NCI-H82 treated with DMSO at 0.1 percent for 48 hours (cell line): Measurements from ENCODE around the gene SLC38A11.
"Not testable (repeated sequence)": the region's sequence is repeated elsewhere in the genome, so short reads cannot be mapped to it uniquely, and the experiment has no call there.

Experiments used
- DNase-seq: peaks from one replicate; lab custom pipeline; 2025; ENCODE audit not compliant: unreplicated experiment; lab: John Stamatoyannopoulos, UW

Gene SLC38A11, protein sequence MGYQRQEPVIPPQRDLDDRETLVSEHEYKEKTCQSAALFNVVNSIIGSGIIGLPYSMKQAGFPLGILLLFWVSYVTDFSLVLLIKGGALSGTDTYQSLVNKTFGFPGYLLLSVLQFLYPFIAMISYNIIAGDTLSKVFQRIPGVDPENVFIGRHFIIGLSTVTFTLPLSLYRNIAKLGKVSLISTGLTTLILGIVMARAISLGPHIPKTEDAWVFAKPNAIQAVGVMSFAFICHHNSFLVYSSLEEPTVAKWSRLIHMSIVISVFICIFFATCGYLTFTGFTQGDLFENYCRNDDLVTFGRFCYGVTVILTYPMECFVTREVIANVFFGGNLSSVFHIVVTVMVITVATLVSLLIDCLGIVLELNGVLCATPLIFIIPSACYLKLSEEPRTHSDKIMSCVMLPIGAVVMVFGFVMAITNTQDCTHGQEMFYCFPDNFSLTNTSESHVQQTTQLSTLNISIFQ

DNA sequence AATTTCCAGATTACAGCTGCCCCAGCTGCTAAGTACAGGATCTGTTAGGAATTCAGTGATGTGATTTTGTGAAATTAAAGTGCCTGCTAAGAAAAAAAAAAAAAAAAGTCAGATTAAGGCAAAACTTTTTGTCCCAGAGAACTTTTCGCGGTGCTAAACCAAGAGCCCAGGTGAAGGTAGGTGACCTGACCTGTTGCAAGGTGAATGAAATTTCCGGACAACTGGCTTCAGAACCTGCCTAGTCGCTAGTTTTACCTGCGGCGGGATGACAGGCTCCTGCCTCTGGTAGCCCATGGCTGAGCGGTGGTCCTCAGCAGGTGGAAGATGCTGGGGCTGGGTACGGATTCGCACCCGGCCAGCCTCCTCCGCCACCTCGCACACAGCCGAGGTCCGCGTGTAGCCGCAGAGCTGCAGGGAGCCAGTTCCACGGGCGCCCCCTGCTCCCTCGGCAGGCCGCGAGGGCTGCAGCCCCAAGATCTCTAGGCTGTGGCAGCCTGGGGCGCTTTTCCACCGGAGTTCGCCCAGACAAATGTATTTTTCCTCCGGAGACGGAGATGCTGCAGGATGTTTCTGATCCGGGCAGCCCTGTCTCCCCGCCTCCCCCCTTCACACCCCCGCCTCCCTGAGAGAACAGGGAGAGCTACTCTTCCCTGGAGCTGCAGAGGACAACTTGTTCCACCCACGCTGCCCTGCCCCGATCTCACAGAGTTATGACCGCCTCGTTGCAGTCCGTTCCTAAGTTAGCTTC lies at the start of gene SLC38A11:
Gene SLC38A11, minus strand, starts transcription at position 572 of the 748 bp plus-strand sequence. Its CDS starts 278 bp downstream, at position 294.
- no peak for DNase-seq

DNA sequence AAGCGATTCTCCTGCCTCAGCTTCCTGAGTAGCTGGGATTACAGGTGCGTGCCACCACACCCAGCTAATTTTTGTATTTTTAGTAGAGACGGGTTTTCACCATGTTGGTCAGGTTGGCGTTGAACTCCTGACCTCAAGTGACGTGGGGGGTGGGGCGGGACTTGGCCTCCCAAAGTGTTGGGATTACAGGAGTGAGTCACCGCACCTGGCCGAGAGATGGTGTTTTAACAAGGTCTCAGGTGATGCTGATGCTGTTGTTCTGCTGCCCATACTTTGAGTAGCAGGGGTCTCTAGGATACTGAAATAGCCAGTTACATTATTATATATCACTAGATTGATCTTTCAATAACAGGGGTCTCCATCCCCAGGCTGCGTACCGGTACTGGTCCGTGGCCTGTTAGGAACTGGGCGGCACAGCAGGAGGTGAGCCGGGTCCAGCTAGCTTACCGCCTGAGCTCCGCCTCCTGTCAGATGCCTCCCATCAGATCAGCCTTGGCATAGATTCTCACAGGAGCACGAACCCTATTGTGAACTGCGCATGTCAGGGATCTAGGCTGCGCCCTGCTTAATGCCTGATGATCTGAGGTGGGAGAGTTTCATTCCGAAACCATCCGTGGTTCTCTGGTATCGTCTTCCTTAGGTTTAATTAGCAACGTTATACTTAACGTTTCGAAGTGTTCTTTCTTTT lies 48.3 kb upstream of the SLC38A11 start:
- DNase-seq: no peak

DNA sequence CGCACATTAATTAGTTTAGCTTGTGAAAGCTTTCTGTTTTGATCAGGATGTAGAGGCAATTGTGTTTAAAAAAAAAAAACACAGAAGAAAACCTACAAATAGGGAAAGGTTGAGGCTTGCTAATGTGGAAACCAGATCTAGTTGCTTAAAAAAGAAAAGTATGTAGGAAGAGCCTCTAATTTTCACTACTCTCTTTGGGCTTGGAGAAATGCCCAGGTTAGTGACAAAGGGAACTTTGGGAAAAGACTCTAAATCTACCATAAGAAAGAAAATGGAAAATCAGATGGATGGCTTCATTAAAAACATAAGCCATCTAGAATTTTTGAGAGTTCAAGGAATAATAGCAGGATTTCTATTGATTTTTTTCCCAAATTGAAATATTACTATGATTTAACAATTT lies 47.3 kb upstream of the SLC38A11 start:
- no peak for DNase-seq

DNA sequence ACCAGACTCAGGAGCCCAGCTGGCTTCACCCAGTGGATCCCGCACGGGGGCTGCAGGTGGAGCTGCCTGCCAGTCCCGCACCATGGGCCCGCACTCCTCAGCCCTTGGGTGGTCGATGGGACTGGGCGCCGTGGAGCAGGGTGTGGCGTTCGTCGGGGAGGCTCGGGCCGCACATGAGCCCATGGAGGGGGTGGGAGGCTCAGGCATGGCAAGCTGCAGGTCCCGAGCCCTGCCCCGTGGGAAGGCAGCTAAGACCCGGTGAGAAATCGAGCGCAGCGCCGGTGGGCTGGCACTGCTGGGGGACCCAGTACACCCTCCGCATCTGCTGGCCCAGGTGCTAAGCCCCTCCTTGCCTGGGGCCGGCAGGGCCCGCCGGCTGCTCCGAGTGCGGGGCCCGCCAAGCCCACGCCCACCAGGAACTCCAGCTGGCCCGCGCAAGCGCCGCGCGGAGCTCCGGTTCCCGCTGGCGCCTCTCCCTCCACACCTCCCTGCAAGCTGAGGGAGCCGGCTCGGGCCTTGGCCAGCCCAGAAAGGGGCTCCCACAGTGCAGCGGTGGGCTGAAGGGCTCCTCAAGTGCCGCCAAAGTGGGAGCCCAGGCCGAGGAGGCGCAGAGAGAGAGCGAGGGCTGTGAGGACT lies 39.5 kb upstream of the SLC38A11 start:
- DNase-seq: not testable (repeated sequence)

DNA sequence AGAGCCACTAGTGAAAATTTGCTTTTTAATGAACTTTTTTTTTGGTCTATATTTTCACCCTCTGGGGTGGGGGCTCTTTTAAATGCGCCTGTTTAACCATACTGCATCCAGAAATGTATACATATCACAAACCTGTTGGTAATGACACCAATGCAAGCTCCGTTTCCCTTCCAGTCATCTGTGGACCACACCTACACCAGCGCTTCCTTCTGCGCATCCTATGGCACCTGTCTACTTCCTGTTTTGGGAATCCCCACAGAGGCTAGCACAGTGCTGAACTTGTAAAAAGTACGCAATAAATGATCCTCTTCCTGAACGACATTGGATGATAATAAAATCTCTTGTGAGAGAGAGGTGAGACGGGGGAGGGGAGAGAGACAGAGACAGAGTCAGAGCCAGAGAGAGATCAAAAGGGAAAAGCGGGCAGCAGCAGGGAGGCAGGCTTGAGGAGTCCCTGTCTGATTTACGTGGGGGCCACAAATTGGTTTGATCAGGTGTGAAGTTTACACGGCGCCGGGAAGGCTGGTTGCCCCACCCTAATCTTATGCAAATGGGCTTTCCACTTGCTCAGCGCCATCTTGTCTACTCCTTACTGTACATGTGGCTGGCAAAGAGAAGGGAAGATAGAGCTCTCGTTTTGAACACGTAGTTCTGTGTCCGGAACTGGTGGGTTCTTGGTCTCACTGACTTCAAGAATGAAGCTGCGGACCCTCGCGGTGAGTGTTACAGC lies 38.1 kb upstream of the SLC38A11 start:
- no peak for DNase-seq

DNA sequence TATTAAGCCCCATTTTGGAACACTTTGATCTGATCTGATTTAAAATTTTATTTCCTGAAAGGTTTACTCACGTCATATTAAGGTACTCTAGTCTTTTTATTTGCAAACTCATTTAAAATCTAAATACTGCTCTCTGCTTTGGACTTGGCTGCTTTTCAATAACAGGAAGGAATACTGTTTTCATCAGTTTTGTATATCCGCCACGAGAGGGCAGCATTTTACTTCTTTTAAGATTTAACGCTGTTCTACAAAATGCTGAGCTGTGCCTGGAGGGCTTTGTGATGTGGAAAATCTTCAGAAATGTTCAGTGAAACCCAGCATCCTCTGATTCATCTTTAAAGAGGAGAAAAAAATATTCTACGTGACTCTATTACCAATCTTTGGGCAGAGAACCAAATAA lies 37.5 kb upstream of the SLC38A11 start:
- DNase-seq: peak; percentile 67

DNA sequence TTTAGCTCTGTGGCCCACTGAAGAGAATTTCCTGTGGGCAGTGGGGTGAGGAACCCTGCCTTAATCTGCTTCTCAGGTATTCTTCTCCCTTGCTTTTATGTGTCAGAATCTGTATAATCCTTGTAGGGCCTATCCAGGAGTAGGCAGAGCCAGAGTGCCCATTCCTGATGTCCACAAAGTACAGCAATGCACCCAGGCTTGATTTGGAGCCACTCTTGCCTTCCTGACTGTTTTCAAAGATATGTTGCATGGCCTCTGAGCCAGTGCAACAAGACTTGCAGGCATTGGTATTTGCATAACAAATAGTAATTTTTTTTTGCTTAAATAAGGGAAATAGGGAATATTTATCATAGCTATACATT lies 36.7 kb upstream of the SLC38A11 start:
- not testable (repeated sequence) for DNase-seq

DNA sequence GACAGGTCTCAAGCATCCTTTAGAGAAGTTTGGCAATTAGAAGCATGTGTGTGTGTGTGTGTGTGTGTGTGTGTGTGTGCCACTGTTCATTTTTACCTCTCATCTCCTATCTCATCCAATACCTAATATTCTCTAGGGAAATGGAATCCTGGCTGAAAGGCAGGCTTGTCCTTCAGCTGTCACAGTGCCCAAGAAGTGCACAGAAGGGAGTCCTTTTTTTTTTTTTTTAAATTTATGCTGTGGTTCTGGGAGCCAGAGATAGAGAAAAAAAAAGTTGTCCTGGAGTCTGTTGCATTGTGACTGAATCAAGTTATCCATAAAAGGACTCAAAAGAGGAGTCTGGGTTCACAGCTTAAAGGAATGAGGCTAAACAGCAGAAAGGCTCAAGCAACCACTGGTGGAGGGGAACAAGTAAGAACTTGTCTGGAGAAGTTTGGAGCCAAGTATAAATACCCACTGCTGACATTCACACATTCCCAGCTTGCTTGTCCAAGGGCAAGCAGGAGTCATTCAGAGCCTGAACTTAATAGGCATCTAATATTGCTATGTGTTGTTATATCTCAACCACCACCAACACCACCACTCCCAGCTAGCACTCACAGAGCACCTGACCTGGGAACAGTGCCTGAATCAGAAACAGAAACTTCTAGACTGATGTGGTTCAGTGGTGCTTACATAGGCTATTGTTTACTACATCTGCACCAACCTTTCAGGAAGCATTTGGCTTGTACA lies 36.2 kb upstream of the SLC38A11 start:
- not testable (repeated sequence) for DNase-seq

DNA sequence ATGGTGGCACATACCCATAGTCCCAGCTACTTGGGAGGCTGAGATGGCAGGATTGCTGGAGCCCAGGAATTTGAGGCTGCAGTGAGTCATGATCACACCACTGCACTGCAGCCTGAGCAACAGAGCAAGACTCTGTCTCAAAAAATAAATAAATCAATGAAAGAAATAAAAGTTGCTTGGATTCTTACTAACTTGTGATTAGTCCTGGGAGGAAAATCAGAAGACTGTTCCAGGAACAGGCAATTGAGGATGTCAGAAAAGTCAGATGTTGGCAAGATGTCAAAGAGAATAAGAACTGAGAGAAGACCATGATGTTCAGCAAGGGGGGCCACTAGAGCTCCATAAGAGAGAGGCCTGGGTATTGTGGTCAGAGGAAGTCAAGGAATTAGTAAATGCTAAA lies 35.6 kb upstream of the SLC38A11 start:
- DNase-seq: not testable (repeated sequence)

DNA sequence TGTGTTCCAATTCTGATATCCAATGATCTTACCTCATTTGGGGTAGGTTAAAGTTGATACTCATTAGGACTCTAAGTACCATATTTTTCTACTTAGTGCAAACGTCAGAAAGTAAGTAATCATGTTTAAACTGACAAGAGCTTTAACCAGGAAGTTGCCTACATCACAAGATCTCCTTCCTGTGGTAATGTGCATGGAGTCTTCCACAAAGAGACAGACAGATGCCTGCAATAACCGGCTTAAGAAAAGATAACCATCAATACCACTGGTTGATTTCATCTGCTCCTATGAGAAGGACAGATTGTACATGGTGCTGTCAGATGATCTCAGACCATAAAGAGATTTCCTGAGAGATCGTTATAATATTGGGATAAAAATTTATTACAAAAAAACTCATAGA lies 33.5 kb upstream of the SLC38A11 start:
- DNase-seq: peak; percentile 90

DNA sequence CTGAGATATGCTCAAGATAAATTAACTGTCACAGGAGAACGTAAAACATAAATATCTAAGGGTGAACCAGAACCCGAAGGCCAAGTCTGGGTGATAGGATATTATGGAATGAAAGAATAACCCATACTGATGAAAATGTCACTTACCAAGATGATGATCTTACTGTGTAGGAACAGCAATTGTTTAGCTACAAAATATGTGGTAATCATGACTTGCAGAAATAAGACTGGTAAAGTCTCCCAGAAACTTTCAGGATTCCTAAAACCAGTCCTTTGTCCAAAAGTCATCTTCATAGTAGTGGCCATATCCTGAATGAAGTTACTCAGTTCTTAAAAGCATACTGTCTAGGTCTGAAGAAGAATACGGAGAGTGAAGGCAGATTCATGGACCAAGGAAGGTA lies 30.7 kb upstream of the SLC38A11 start:
- not testable (repeated sequence) for DNase-seq

DNA sequence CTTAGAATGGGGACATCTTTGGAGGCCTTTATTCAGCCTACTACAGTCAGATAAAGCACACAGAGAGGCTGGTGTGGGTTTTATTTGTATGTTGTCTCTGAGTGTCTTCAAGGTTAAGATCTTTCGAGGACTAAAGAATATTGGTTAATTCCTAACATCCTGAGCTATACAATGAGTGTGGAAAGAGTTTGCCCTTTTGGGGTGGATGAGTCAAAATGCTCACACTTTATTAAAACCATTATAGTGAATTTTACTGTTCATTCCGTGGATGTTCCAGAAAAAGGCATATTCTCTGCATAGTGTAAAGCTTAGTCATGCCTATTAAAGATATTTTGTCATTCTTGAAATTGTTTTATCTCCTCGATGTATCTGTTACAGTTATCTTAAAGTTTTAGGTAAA lies 29.1 kb upstream of the SLC38A11 start:
- DNase-seq: no peak

DNA sequence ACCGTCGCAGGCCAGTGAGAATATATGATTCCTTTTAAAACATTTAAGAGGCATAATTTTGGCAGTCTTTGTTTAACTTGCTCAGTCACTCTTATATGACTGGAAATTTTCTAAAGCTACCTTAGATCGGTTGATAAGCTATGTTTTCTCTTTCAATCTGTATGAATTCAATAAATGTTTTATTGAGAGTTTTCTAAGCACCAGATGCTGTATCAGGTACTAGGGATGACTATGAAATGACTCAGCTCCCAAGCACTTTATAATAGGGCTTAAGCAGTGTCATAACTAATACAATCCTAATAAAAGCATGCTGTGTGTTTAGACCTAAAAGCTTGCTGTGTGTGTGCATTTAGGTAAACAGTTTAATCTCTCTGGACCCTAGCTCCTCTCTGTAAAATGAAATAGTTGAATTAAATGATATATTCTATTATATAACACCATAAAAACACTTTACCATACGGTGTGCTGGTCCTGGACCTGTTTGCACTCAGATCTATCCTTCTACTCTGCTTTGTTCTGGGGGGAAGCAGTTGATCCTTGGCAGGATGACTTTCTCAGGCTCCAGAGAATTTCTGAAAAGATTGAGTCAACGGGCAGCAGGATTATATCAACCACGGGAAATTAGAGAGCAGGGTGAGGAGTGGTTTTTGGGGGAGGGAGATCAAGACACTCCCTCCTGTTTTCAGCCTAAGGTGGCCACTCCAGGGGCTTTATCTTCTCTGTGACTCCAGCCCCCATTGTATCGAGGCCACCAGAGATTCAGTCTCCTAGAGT lies 26.1 kb upstream of the SLC38A11 start:
- peak; percentile 55 for DNase-seq

DNA sequence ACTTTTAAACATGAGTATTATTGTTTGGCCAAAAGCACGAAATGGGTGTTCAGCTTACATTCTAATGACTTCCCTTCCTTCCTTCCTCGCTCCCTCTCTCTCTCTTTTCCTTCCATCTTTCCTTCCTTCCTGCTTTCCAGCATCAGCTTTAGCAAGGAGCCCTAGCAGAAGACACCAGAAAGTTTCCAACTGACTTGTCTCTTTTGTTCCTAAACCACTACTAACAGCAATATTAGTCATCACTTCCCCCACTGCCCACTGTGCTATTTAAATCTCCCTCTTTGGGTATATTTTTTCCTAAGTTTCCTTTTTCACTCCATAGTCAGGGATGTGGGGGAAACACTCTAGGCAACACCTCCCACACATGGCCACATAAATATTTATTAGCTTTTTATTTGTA lies 25.4 kb upstream of the SLC38A11 start:
- DNase-seq: not testable (repeated sequence)

DNA sequence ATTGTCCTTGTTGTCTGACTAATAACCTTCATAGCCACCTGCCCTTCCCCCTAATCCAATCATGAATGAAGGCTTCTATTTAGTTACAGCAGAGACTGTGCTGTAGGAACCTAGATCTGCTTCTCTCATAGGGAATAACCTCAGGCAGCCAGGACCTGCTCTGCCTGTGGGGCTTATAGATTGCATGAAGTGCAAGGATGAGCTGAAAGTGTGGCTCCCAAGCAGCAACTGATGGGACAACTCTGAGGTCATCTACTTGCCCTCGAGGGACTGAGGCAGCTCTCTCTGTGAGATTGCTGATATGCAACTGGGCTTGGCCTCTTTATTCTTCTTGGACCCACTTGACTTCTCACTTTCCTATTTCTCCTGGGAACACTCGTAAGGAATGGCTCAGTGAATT lies 23.8 kb upstream of the SLC38A11 start:
- DNase-seq: peak; percentile 82

DNA sequence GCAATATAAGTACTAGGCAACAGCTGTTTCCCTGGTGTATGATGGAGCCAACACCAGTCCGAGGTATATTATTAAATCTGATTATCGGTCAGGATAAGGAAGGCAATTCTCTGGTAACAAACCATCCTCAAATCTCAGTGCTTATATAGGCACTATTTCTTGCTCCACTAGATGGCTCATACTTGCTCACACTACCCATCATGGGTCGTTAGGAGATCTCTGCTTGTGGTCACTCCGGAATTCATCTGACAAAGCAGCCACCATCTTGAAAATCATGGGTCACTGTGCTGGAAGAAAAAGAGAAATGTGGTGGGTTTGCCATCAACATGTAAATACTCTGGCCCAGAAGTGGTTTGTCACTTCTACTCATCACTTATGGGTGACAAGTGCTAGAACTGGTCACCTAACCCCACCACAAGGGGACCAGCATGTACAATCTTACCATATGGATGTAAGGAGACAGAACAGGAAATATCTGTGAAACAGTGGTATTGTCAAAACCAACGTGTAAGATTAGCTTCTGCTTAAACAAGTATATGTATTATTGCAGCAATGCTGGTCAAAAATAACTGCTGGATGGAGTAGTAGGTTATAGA lies 21.6 kb upstream of the SLC38A11 start:
- peak; percentile 90 for DNase-seq

DNA sequence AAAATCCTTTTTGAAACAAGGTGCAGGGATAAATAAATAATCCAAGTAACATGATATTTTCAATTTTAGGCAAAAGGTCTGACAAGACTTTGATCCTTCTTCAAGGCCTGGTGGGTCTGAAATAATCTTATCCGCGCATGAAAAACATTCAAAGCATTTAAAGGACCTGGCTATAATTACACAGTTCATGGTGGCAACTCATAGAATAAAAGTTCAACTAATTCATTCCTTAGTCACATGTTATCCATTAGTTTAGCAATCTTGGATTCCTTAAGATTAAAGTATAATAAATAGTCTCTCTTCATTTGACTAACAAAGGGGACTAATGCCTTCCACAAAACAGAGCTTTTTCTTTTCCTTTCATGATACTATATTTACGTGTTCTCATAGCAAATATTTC lies 21.0 kb upstream of the SLC38A11 start:
- peak; percentile 57 for DNase-seq

DNA sequence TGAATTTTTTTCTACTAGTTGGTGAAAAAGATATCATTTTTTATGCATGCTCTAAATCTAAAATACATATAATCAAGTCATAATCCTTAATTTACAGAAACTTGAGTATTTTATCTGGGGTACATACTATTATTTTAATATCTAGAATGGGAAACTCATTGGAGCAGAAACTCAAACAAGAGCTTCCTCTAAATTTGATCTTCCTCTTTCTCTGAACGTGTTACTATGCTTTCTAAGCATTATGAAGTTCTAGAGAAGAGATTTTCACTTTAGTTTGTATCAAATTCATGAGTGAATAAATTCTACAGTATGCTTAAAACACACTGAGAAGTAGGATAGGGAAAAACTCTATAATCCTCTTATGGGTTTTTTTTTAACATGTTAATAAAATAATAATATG lies 20.6 kb upstream of the SLC38A11 start:
- no peak for DNase-seq

DNA sequence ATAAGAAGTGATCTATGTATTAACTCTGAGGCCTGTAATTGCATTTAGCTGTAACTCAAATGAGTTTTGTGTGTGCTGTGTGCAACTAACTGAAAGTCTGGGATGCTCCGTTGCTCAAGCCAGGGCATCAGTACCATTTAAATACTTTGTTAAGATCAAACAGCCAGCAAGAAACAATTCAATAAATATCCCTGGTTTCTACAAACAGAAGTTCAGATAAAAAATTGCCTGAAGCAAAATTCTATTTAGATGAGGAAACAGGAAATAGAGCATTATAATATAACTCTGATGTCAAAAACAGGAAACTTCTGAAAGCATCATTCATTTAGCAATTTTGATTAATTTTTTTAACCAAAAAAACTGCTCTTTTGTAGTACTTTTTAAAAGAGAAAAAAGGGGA lies 18.9 kb upstream of the SLC38A11 start:
- DNase-seq: no peak
